MCF 10A (cell line): ENCODE data around the gene EPC1. TPM values are rescaled to one million over a fixed set of nuclear protein-coding genes. Genes with fewer than 3 reads are reported as not detected.

Experiments
- BruUV-seq: library from RNA; stranded (reverse); fragments of 400-500 nt; replicated peaks from 2 replicates; lab custom pipeline; 2021; lab: Mats Ljungman, UMichigan
- CTCF ChIA-PET: fragments of 300-600 bp; sonication (Branson Sonifier 250); formaldehyde crosslinking; extraction: SDS; loops from one replicate; lab custom pipeline; 2021; ENCODE audit warnings: antibody characterized with exemption, inconsistent platforms; lab: Yijun Ruan, JAX
- POLR2A ChIA-PET: fragments of 300-600, 350-650 bp; sonication (Branson Sonifier 250); formaldehyde crosslinking; extraction: SDS; loops from one replicate; lab custom pipeline; 2020; ENCODE audit warnings: antibody characterized with exemption, inconsistent platforms; lab: Yijun Ruan, JAX
- DNase-seq: peaks from one replicate; pipeline ENCODE4 v3.0.0-alpha.2; 2018; ENCODE audit not compliant: unreplicated experiment
- H3K27ac Mint-ChIP-seq: one replicate; pipeline ENCODE4 v1.8.0; 2022; ENCODE audit warnings: mild to moderate bottlenecking, low read depth, mixed read lengths; ENCODE audit not compliant: unreplicated experiment
- H3K27me3 Mint-ChIP-seq: one replicate; pipeline ENCODE4 v1.8.0; 2022; ENCODE audit warnings: mixed read lengths; ENCODE audit not compliant: insufficient read depth, unreplicated experiment
- H3K36me3 Mint-ChIP-seq: one replicate; pipeline ENCODE4 v1.8.0; 2022; ENCODE audit warnings: mild to moderate bottlenecking, moderate library complexity, mixed read lengths; ENCODE audit not compliant: insufficient read depth, unreplicated experiment
- H3K4me1 Mint-ChIP-seq: one replicate; pipeline ENCODE4 v1.8.0; 2022; ENCODE audit warnings: mixed read lengths; ENCODE audit not compliant: insufficient read depth, unreplicated experiment
- H3K4me3 Mint-ChIP-seq: one replicate; pipeline ENCODE4 v1.8.0; 2022; ENCODE audit warnings: mild to moderate bottlenecking, moderate library complexity, mixed read lengths; ENCODE audit not compliant: unreplicated experiment
- H3K9me3 Mint-ChIP-seq: one replicate; pipeline ENCODE4 v1.8.0; 2022; ENCODE audit warnings: mixed read lengths; ENCODE audit not compliant: unreplicated experiment
- CTCF ChIP-seq: fragments of 200-600 bp; IDR thresholded peaks from one replicate; pipeline ENCODE4 v1.8.0; 2022; ENCODE audit warnings: antibody characterized with exemption, mild to moderate bottlenecking; ENCODE audit not compliant: unreplicated experiment
- intact Hi-C: fragments of 100-400 bp; cut with micrococcal nuclease; formaldehyde crosslinking; loops from 2 replicates; pipeline ENCODE4 v1.14.1; 2022
- total RNA-seq: library from RNA; stranded (reverse); gene quantifications from 2 replicates; pipeline ENCODE4 v1.2.3, GENCODE V29; 2022

EPC1 gene
- total RNA-seq, 1 experiment from 2014 or later, result 25.5 TPM

- intact Hi-C loops, result no loop called here
- H3K9me3 Mint-ChIP-seq, result no peaks in the 10 kb centered on the region
- no peak for DNase-seq
- POLR2A ChIA-PET, result no interaction called here
- H3K27me3 Mint-ChIP-seq, result no peaks in the 10 kb centered on the region
- no peak overlapping the region for H3K4me3 Mint-ChIP-seq
- CTCF ChIA-PET, result no interaction called here
- BruUV-seq, result no TSS peak
- TF ChIP-seq CTCF, result no peak
- no peak overlapping the region for H3K27ac Mint-ChIP-seq
- H3K4me1 Mint-ChIP-seq, result peaks cover 38% of the 10 kb centered on the region
- H3K36me3 Mint-ChIP-seq, result peaks cover 6% of the 10 kb centered on the region
Observed at GRCh38 chr10:32326119-32326518, 20.8 kb downstream of the EPC1 start.

GRCh38 chr10:32323051-32323450 lies 23.9 kb downstream of the EPC1 start:
- peaks cover 8% of the 10 kb centered on the region for H3K36me3 Mint-ChIP-seq
- H3K4me1 Mint-ChIP-seq, result peaks cover 25% of the 10 kb centered on the region
- H3K4me3 Mint-ChIP-seq, result no peak overlapping the region
- no peaks in the 10 kb centered on the region for H3K27me3 Mint-ChIP-seq
- no peak for DNase-seq
- POLR2A ChIA-PET, result interaction anchor here (0.9 kb wide), 1 partner anchor 11 kb away, joined by 3 read pairs; no protein-coding TSS in a partner anchor
- H3K27ac Mint-ChIP-seq, result no peak overlapping the region
- H3K9me3 Mint-ChIP-seq, result no peaks in the 10 kb centered on the region
- intact Hi-C loops, result no loop called here
- BruUV-seq, result no TSS peak
- CTCF ChIA-PET, result no interaction called here
- TF ChIP-seq CTCF, result no peak

- CTCF ChIA-PET, result interaction anchor here (1.2 kb wide), 1 partner anchor 25 kb away, joined by 6 read pairs; no protein-coding TSS in a partner anchor
- POLR2A ChIA-PET, result no interaction called here
- H3K4me3 Mint-ChIP-seq, result no peak overlapping the region
- no peaks in the 10 kb centered on the region for H3K9me3 Mint-ChIP-seq
- no peak overlapping the region for H3K27ac Mint-ChIP-seq
- no TSS peak for BruUV-seq
- no peaks in the 10 kb centered on the region for H3K27me3 Mint-ChIP-seq
- intact Hi-C loops, result no loop called here
- peaks cover 8% of the 10 kb centered on the region for H3K36me3 Mint-ChIP-seq
- TF ChIP-seq CTCF, result no peak
- DNase-seq, result no peak
- H3K4me1 Mint-ChIP-seq, result peaks cover 10% of the 10 kb centered on the region
Observed at GRCh38 chr10:32321016-32321631, 25.8 kb downstream of the EPC1 start.

GRCh38 chr10:32318476-32318896 lies 28.5 kb downstream of the EPC1 start:
- intact Hi-C loops, result no loop called here
- Mint-ChIP-seq H3K9me3 (no peaks in the 10 kb centered on the region), H3K27ac (no peak overlapping the region), H3K4me1 (peaks cover 26% of the 10 kb centered on the region), H3K27me3 (no peaks in the 10 kb centered on the region), H3K36me3 (peaks cover 8% of the 10 kb centered on the region), H3K4me3 (no peak overlapping the region)
- no TSS peak for BruUV-seq
- ChIA-PET CTCF (interaction anchor here (0.6 kb wide), 1 partner anchor 124 kb away, joined by 4 read pairs; no protein-coding TSS in a partner anchor), POLR2A (no interaction called here)
- TF ChIP-seq CTCF, result no peak
- peak; percentile 27 for DNase-seq
